ENCODE data around the gene HBD. TPM values are rescaled to one million over a fixed set of nuclear protein-coding genes. Genes with fewer than 3 reads are reported as not detected.
"Not testable (repeated sequence)": the region's sequence is repeated elsewhere in the genome, so short reads cannot be mapped to it uniquely, and the experiment has no call there.

Gene HBD
- polyA plus RNA-seq, 1 experiment = 42.2 TPM

DNA sequence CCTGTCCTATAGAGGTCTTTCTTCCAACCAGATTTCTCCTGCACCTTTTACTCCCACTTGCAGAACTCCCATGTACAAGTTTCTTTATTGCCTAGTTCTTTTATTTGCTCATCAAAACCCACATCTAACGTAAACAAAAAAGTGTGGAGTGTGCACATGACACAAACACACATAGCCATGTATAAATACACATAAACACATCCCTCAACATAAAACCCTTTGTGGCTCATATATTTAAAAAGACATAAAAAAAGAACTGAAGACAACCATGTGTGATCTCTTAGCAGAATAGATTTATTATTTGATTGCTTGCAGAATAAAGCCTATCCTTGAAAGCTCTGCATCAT lies 18.6 kb upstream of the HBD start:
- TF ChIP-seq, protein P1, sequence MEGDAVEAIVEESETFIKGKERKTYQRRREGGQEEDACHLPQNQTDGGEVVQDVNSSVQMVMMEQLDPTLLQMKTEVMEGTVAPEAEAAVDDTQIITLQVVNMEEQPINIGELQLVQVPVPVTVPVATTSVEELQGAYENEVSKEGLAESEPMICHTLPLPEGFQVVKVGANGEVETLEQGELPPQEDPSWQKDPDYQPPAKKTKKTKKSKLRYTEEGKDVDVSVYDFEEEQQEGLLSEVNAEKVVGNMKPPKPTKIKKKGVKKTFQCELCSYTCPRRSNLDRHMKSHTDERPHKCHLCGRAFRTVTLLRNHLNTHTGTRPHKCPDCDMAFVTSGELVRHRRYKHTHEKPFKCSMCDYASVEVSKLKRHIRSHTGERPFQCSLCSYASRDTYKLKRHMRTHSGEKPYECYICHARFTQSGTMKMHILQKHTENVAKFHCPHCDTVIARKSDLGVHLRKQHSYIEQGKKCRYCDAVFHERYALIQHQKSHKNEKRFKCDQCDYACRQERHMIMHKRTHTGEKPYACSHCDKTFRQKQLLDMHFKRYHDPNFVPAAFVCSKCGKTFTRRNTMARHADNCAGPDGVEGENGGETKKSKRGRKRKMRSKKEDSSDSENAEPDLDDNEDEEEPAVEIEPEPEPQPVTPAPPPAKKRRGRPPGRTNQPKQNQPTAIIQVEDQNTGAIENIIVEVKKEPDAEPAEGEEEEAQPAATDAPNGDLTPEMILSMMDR (IDR thresholded peaks at IDR 0.05; ENCODE audit: low read depth, low read length) = no peak
- no peaks in the 10 kb centered on the region for H3K27me3 ChIP-seq (ENCODE audit: control insufficient read depth, insufficient read depth, low read length)
- no peaks in the 10 kb centered on the region for H3K9me3 ChIP-seq (ENCODE audit: control insufficient read depth, insufficient read depth, low read length)
- no peak overlapping the region for H3K27ac ChIP-seq (ENCODE audit: low read depth, low read length)
- H3K4me3 ChIP-seq (ENCODE audit: low read depth, low read length) = no peak overlapping the region
- DNase-seq (ENCODE audit: low read depth, low spot score) = no peak
- ChIA-PET POLR2A (no interaction called here), CTCF (no interaction called here)

DNA sequence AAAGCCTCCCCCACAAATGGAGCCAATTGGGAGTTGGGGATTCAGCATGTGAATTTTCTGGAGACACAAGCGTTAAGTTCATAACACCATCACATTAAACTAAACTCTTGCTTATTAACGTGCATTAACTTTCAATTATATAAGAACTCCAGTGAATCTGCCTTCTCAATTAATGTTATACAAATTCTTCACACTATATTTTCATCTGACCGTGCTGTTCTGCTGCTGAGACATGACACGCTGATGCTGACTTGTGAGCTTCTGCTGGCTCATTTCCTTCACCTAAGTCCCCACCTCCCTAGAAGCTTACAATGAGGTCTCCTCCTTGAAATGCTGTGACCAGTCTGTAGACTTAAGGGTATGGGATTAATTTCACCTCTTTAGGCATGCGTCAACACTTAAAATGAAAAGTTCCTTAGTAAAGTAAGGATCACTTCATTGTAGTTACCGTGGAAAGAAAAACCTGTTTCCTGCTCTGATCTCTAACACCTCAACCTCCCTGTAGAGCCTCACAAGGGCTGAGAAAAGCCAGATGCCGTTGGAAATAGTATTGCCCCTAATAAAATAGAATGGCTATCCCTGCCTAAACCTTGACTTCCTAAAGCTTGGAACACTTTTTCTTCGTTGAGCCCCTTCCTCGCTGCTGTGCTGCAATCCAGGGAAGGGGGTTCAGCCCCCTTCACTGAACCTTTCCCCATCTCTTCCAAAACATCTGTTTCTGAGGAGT lies 18.1 kb upstream of the HBD start:
- Histone ChIP-seq H3K27ac (ENCODE audit: low read depth, low read length) (no peak overlapping the region), H3K27me3 (ENCODE audit: control insufficient read depth, insufficient read depth, low read length) (no peaks in the 10 kb centered on the region), H3K9me3 (ENCODE audit: control insufficient read depth, insufficient read depth, low read length) (no peaks in the 10 kb centered on the region), H3K4me3 (ENCODE audit: low read depth, low read length) (no peak overlapping the region)
- DNase-seq (ENCODE audit: low read depth, low spot score) = no peak
- ChIA-PET POLR2A (no interaction called here), CTCF (no interaction called here)
- TF ChIP-seq, protein P1 (IDR thresholded peaks at IDR 0.05; ENCODE audit: low read depth, low read length) = no peak

DNA sequence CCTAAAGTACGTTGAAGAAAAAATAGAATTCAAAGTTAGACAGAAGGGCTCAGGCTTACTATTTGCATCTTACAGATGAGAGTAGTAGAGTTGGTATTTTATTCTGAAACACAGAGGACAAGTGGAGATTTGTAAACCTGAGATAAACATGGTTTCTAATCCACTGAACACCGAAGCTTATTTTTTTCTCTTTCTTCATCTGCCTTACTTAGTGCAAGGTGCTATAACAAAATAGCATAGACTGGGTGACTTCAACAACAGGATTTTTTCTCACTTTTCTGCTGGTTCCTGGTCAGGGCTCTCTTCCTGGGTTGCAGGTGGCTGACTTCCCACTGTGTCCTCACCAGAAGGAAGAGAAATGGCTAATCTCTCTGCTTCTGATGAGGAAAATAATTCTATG lies 17.5 kb upstream of the HBD start:
- Histone ChIP-seq H3K27ac (ENCODE audit: low read depth, low read length) (no peak overlapping the region), H3K4me3 (ENCODE audit: low read depth, low read length) (no peak overlapping the region), H3K27me3 (ENCODE audit: control insufficient read depth, insufficient read depth, low read length) (no peaks in the 10 kb centered on the region), H3K9me3 (ENCODE audit: control insufficient read depth, insufficient read depth, low read length) (no peaks in the 10 kb centered on the region)
- TF ChIP-seq, protein P1 (IDR thresholded peaks at IDR 0.05; ENCODE audit: low read depth, low read length) = no peak
- CTCF ChIA-PET = no interaction called here
- no peak for DNase-seq (ENCODE audit: low read depth, low spot score)
- POLR2A ChIA-PET = no interaction called here

DNA sequence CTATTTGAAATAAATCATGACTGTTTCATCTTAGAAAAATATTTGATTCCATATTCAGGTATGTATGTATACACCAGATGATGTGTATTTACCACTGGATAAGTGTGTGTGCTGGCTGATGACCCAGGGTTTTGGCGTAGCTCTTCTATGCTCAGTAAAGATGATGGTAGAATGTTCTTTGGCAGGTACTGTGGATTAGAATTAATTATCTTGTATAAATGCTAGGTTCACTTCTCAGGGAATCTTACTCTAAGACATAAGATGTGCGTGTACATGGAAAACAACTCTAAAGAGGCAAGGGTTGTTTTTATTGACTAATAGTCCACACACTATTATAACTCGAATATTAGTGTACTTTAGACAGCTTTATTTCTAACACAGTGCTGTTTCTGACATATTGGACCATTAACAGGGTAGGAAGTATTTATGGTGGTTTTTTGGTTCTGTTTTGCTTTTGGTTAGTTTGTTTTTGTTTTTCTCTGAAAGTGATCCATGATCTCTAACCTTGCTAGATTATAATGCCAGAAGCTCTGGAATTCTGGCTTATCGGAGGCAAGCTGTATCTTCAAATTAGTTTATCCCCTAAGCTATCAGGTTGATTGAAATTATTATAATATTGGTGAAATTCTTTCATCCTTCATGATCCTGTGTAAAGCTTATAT lies 16.4 kb upstream of the HBD start:
- no peak for DNase-seq (ENCODE audit: low read depth, low spot score)
- Histone ChIP-seq H3K27me3 (ENCODE audit: control insufficient read depth, insufficient read depth, low read length) (no peaks in the 10 kb centered on the region), H3K4me3 (ENCODE audit: low read depth, low read length) (no peak overlapping the region), H3K27ac (ENCODE audit: low read depth, low read length) (no peak overlapping the region), H3K9me3 (ENCODE audit: control insufficient read depth, insufficient read depth, low read length) (no peaks in the 10 kb centered on the region)
- POLR2A ChIA-PET = no interaction called here
- TF ChIP-seq, protein P1 (IDR thresholded peaks at IDR 0.05; ENCODE audit: low read depth, low read length) = no peak
- CTCF ChIA-PET = no interaction called here

DNA sequence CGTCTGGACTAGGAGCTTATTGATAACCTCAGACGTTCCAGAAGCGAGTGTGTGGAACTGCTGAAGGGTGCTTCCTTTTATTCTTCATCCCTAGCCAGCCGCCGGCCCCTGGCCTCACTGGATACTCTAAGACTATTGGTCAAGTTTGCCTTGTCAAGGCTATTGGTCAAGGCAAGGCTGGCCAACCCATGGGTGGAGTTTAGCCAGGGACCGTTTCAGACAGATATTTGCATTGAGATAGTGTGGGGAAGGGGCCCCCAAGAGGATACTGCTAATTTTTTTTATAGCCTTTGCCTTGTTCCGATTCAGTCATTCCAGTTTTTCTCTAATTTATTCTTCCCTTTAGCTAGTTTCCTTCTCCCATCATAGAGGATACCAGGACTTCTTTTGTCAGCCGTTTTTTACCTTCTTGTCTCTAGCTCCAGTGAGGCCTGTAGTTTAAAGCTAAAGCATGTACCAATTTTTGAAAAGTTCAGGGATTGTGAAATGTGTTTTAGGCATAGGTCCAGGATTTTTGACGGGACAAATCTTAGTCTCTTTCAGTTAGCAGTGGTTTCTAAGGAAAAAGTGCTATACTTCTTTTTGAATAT lies 15.6 kb upstream of the HBD start, which contains the start of gene HBG1:
Gene HBG1, minus strand, starts transcription at position 51 of the 590 bp plus-strand sequence. CDS start 53 bp downstream, outside the sequence.
- CTCF ChIA-PET; POLR2A ChIA-PET; H3K4me3 ChIP-seq (ENCODE audit: low read depth, low read length); H3K27ac ChIP-seq (ENCODE audit: low read depth, low read length); H3K9me3 ChIP-seq (ENCODE audit: control insufficient read depth, insufficient read depth, low read length); DNase-seq (ENCODE audit: low read depth, low spot score); H3K27me3 ChIP-seq (ENCODE audit: control insufficient read depth, insufficient read depth, low read length): not testable (repeated sequence)

DNA sequence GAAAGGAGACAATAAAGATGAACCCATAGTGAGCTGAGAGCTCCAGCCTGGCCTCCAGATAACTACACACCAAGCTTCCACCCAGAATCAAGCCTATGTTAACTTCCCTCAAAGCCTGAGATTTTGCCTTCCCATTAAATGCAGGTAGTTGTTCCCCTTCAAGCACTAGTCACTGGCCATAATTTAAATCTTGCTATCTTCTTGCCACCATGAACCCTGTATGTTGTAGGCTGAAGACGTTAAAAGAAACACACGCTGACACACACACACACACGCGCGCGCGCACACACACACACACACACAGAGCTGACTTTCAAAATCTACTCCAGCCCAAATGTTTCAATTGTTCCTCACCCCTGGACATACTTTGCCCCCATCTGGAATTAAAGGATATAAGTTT lies 14.2 kb upstream of the HBD start:
- CTCF ChIA-PET = not testable (repeated sequence)

More for the DNA sequence above, 14.2 kb upstream of the HBD start:
- H3K27ac ChIP-seq (ENCODE audit: low read depth, low read length); H3K27me3 ChIP-seq (ENCODE audit: control insufficient read depth, insufficient read depth, low read length); DNase-seq (ENCODE audit: low read depth, low spot score); H3K9me3 ChIP-seq (ENCODE audit: control insufficient read depth, insufficient read depth, low read length); H3K4me3 ChIP-seq (ENCODE audit: low read depth, low read length); POLR2A ChIA-PET: not testable (repeated sequence)

Data from AG04450 (cell line).